HEK293 (cell line): ENCODE results near the gene DOK3.

ENCODE experiments used
- CTCF ChIA-PET: fragments of 350-600 bp; formaldehyde crosslinking; extraction: SDS; loops from one replicate; lab custom pipeline; 2021; ENCODE audit warnings: antibody characterized with exemption; lab: Yijun Ruan, JAX
- POLR2A ChIA-PET: fragments of 300-600 bp; formaldehyde crosslinking; extraction: SDS; loops from one replicate; lab custom pipeline; 2020; ENCODE audit warnings: antibody characterized with exemption, inconsistent platforms; lab: Yijun Ruan, JAX
- H3K27ac ChIP-seq: fragments of 200-500 bp; sonication (Bioruptor generic); 2 replicates; pipeline ENCODE4 v1.5.1; 2014; ENCODE audit warnings: low read depth, low read length, control low read depth, inconsistent platforms; ENCODE audit errors: extremely low read depth
- H3K36me3 ChIP-seq, 2 experiments: fragments of 200-500 bp in 1 of 2; sonication (Bioruptor generic) in 1 of 2; 1 replicate in 1 of 2; 2 replicates in 1 of 2; pipeline ENCODE4 v1.5.1; 2014 to 2017; ENCODE audit warnings: inconsistent platforms in 2 of 2, low read length in 2 of 2; ENCODE audit not compliant: control insufficient read depth in 2 of 2, insufficient read depth in 1 of 2
- H3K4me1 ChIP-seq: fragments of 200-500 bp; sonication (Bioruptor generic); 2 replicates; pipeline ENCODE4 v1.5.1; 2014; ENCODE audit warnings: mild to moderate bottlenecking, low read length, inconsistent platforms; ENCODE audit not compliant: control insufficient read depth, insufficient read depth
- H3K4me3 ChIP-seq: 2 replicates; pipeline ENCODE4 v1.5.1; 2011; ENCODE audit warnings: low read depth, mild to moderate bottlenecking, control low read depth, low read length, moderate library complexity
- H3K9me3 ChIP-seq: fragments of 200-500 bp; sonication (Bioruptor generic); 2 replicates; pipeline ENCODE4 v1.5.1; 2014; ENCODE audit warnings: low read depth, low read length, inconsistent platforms; ENCODE audit not compliant: control insufficient read depth, insufficient read depth
- BCL11B ChIP-seq: fragments of 450-650 bp; formaldehyde crosslinking; IDR thresholded peaks from 2 replicates; pipeline ENCODE4 v1.5.1; 2016; ENCODE audit warnings: low read depth, missing biosample characterization, missing genetic modification characterization
- CTCF ChIP-seq: fragments of 450-650 bp; formaldehyde crosslinking; IDR thresholded peaks from 2 replicates; pipeline ENCODE4 v1.5.1; 2016; ENCODE audit warnings: missing biosample characterization, missing genetic modification characterization
- EGR2 ChIP-seq: fragments of 450-650 bp; formaldehyde crosslinking; IDR thresholded peaks from 2 replicates; pipeline ENCODE4 v1.5.1; 2016; ENCODE audit warnings: low read depth, missing biosample characterization, missing genetic modification characterization
- GLIS1 ChIP-seq: fragments of 450-650 bp; formaldehyde crosslinking; IDR thresholded peaks from 2 replicates; pipeline ENCODE4 v1.5.1; 2016; ENCODE audit warnings: missing biosample characterization, missing genetic modification characterization
- GLIS2 ChIP-seq: fragments of 450-650 bp; formaldehyde crosslinking; IDR thresholded peaks from 2 replicates; pipeline ENCODE4 v1.5.1; 2016; ENCODE audit warnings: missing biosample characterization, missing genetic modification characterization
- IKZF3 ChIP-seq: fragments of 450-650 bp; IDR thresholded peaks from 2 replicates; pipeline ENCODE4 v1.5.0; 2018; ENCODE audit warnings: missing biosample characterization, mild to moderate bottlenecking, missing genetic modification characterization, moderate library complexity
- KLF7 ChIP-seq: fragments of 450-650 bp; formaldehyde crosslinking; IDR thresholded peaks from 2 replicates; pipeline ENCODE4 v1.5.1; 2016; ENCODE audit warnings: missing biosample characterization, missing genetic modification characterization, borderline replicate concordance
- KLF9 ChIP-seq: fragments of 450-650 bp; formaldehyde crosslinking; IDR thresholded peaks from 2 replicates; pipeline ENCODE4 v1.5.1; 2016; ENCODE audit warnings: missing biosample characterization, missing genetic modification characterization, low read depth
- PRDM10 ChIP-seq: fragments of 450-650 bp; formaldehyde crosslinking; IDR thresholded peaks from 2 replicates; pipeline ENCODE4 v1.5.1; 2016; ENCODE audit warnings: missing biosample characterization, missing genetic modification characterization
- REPIN1 ChIP-seq: fragments of 450-650 bp; formaldehyde crosslinking; IDR thresholded peaks from 2 replicates; pipeline ENCODE4 v1.5.1; 2017; ENCODE audit warnings: missing biosample characterization, missing genetic modification characterization, low read depth
- SCRT1 ChIP-seq: fragments of 450-650 bp; formaldehyde crosslinking; IDR thresholded peaks from 2 replicates; pipeline ENCODE4 v1.5.1; 2016; ENCODE audit warnings: missing biosample characterization, missing genetic modification characterization, borderline replicate concordance
- SP2 ChIP-seq: fragments of 450-650 bp; formaldehyde crosslinking; IDR thresholded peaks from 2 replicates; pipeline ENCODE4 v1.5.1; 2016; ENCODE audit warnings: missing biosample characterization, missing genetic modification characterization
- ZFP3 ChIP-seq: fragments of 450-650 bp; formaldehyde crosslinking; IDR thresholded peaks from 2 replicates; pipeline ENCODE4 v1.5.1; 2016; ENCODE audit warnings: low read depth, missing biosample characterization, missing genetic modification characterization
- ZNF121 ChIP-seq: fragments of 450-650 bp; formaldehyde crosslinking; IDR thresholded peaks from 2 replicates; pipeline ENCODE4 v1.5.1; 2016; ENCODE audit warnings: missing biosample characterization, missing genetic modification characterization
- ZNF132 ChIP-seq: fragments of 450-650 bp; formaldehyde crosslinking; IDR thresholded peaks from 2 replicates; pipeline ENCODE4 v1.5.1; 2017; ENCODE audit warnings: missing biosample characterization, missing genetic modification characterization, borderline replicate concordance
- ZNF157 ChIP-seq: fragments of 450-650 bp; formaldehyde crosslinking; IDR thresholded peaks from 2 replicates; pipeline ENCODE4 v1.5.1; 2016; ENCODE audit warnings: missing biosample characterization, missing genetic modification characterization
- ZNF302 ChIP-seq: fragments of 450-650 bp; formaldehyde crosslinking; IDR thresholded peaks from 2 replicates; pipeline ENCODE4 v1.5.1; 2016; ENCODE audit warnings: missing biosample characterization, missing genetic modification characterization, low read depth
- ZNF324 ChIP-seq: fragments of 450-650 bp; formaldehyde crosslinking; IDR thresholded peaks from 2 replicates; pipeline ENCODE4 v1.5.1; 2016; ENCODE audit warnings: missing biosample characterization, missing genetic modification characterization
- ZNF394 ChIP-seq: fragments of 450-650 bp; formaldehyde crosslinking; IDR thresholded peaks from 2 replicates; pipeline ENCODE4 v1.5.1; 2016; ENCODE audit warnings: missing biosample characterization, missing genetic modification characterization, mild to moderate bottlenecking, moderate library complexity, borderline replicate concordance
- ZNF398 ChIP-seq: fragments of 450-650 bp; formaldehyde crosslinking; IDR thresholded peaks from 2 replicates; pipeline ENCODE4 v1.5.1; 2017; ENCODE audit warnings: missing biosample characterization, missing genetic modification characterization
- ZNF473 ChIP-seq: fragments of 450-650 bp; formaldehyde crosslinking; IDR thresholded peaks from 2 replicates; pipeline ENCODE4 v1.5.1; 2017; ENCODE audit warnings: missing biosample characterization, missing genetic modification characterization
- ZNF501 ChIP-seq: fragments of 450-650 bp; formaldehyde crosslinking; IDR thresholded peaks from 2 replicates; pipeline ENCODE4 v1.5.1; 2016; ENCODE audit warnings: missing biosample characterization, missing genetic modification characterization
- ZNF514 ChIP-seq: fragments of 450-650 bp; formaldehyde crosslinking; IDR thresholded peaks from 2 replicates; pipeline ENCODE4 v1.5.1; 2016; ENCODE audit warnings: missing biosample characterization, missing genetic modification characterization
- ZNF560 ChIP-seq: fragments of 450-650 bp; formaldehyde crosslinking; IDR thresholded peaks from 2 replicates; pipeline ENCODE4 v1.5.1; 2017; ENCODE audit warnings: missing biosample characterization, missing genetic modification characterization, borderline replicate concordance
- ZNF585B ChIP-seq: fragments of 450-650 bp; formaldehyde crosslinking; IDR thresholded peaks from 2 replicates; pipeline ENCODE4 v1.5.1; 2016; ENCODE audit warnings: missing biosample characterization, missing genetic modification characterization
- ZNF600 ChIP-seq: fragments of 450-650 bp; formaldehyde crosslinking; IDR thresholded peaks from 2 replicates; pipeline ENCODE4 v1.5.1; 2016; ENCODE audit warnings: missing biosample characterization, missing genetic modification characterization
- ZNF692 ChIP-seq: fragments of 450-650 bp; formaldehyde crosslinking; IDR thresholded peaks from 2 replicates; pipeline ENCODE4 v1.5.1; 2016; ENCODE audit warnings: missing biosample characterization, missing genetic modification characterization
- ZNF785 ChIP-seq: fragments of 450-650 bp; formaldehyde crosslinking; IDR thresholded peaks from 2 replicates; pipeline ENCODE4 v1.5.1; 2016; ENCODE audit warnings: missing biosample characterization, missing genetic modification characterization

DOK3 gene

GRCh38 chr5:177494346-177495195 lies 15.1 kb downstream of the DOK3 start (continued):
- no peak for TF ChIP-seq ZNF394 (tag by site-specific recombination)
- peak; percentile 65 for TF ChIP-seq PRDM10 (tag by site-specific recombination)
- no peak for TF ChIP-seq ZNF600 (tag by site-specific recombination)
- TF ChIP-seq SP2, result peak; percentile 61
- peak; percentile 62 for TF ChIP-seq EGR2 (tag by site-specific recombination)
- TF ChIP-seq ZNF585B (tag by site-specific recombination), result no peak
- TF ChIP-seq ZNF785 (tag by site-specific recombination), result peak; percentile 65; the same call in 1 of the 2 replicates
- TF ChIP-seq IKZF3, result 0 out of 2 replicates have a peak, but pooled peaks have one; percentile 12
- TF ChIP-seq ZNF692 (tag by site-specific recombination), result peak; percentile 98
- TF ChIP-seq GLIS2 (tag by site-specific recombination), result peak; percentile 86
- TF ChIP-seq BCL11B, result peak; percentile 47; the same call in 1 of the 2 replicates
- TF ChIP-seq KLF9 (tag by site-specific recombination), result peak; percentile 87
- TF ChIP-seq SCRT1, result no peak
- TF ChIP-seq ZNF398, result peak; percentile 86

- Histone ChIP-seq H3K4me1 (peaks cover 20% of the 10 kb centered on the region), H3K9me3 (no peaks in the 10 kb centered on the region), H3K4me3 (no peak overlapping the region), H3K27ac (peak overlapping the region; percentile 53; the same call in 1 of the 2 replicates), H3K36me3 (peaks cover 5 to 54% of the 10 kb centered on the region in 2 experiments; a peak in 2 of 3 replicates)
- CTCF ChIA-PET, result interaction anchor here (0.6 to 1.7 kb wide), 9 partner anchors 8 to 184 kb away, joined by 3 to 7 read pairs (median 4); no protein-coding TSS in a partner anchor
- POLR2A ChIA-PET, result interaction anchor here (0.6 to 7.0 kb wide), 5 partner anchors 14 to 44 kb away, joined by 3 to 106 read pairs (median 89); partner anchors contain the start of gene DBN1
- TF ChIP-seq ZNF560 (tag by site-specific recombination) (no peak), ZNF785 (tag by site-specific recombination) (no peak), ZNF132 (tag by site-specific recombination) (no peak), CTCF (tag by site-specific recombination) (no peak), ZNF157 (tag by site-specific recombination) (no peak), ZNF501 (no peak), GLIS1 (tag by site-specific recombination) (peak; percentile 71), GLIS2 (tag by site-specific recombination) (peak; percentile 16; the same call in 1 of the 2 replicates), REPIN1 (tag by site-specific recombination) (no peak), KLF7 (no peak), ZNF324 (tag by site-specific recombination) (no peak), ZNF473 (tag by site-specific recombination) (no peak), ZFP3 (tag by site-specific recombination) (no peak), ZNF121 (tag by site-specific recombination) (no peak), ZNF514 (tag by site-specific recombination) (no peak), ZNF302 (tag by site-specific recombination) (no peak)
Observed at GRCh38 chr5:177493795-177494345, 15.8 kb downstream of the DOK3 start.
